K562 (cell line): Measurements from ENCODE around the gene FGF21. TPM values are rescaled to one million over a fixed set of nuclear protein-coding genes. Genes with fewer than 3 reads are reported as not detected.

Source experiments
- ETV6 ChIP-seq, 3 experiments: fragments of 150-350 bp in 1 of 3; sonication (generic) in 1 of 3; formaldehyde crosslinking in 1 of 3; IDR thresholded peaks; 2 replicates each; pipeline versions ENCODE4 v1.6.1 to v1.8.0; 2014 to 2022; ENCODE audit warnings: borderline replicate concordance in 2 of 3, low read depth in 2 of 3, antibody characterized with exemption in 1 of 3, low read length in 1 of 3, mild to moderate bottlenecking in 1 of 3, missing genetic modification reagents in 1 of 3
- HCFC1 ChIP-seq: IDR thresholded peaks from 2 replicates; pipeline ENCODE4 v1.6.1; 2012; ENCODE audit warnings: low read depth, low read length, improper control_type of control experiment
- KDM5B ChIP-seq: fragments of 200-600 bp; sonication (generic); IDR thresholded peaks from 2 replicates; pipeline ENCODE4 v1.6.1; 2012; ENCODE audit warnings: low read depth, mild to moderate bottlenecking, moderate library complexity, low read length, control low read depth, inconsistent platforms; ENCODE audit not compliant: insufficient replicate concordance
- MYNN ChIP-seq, 2 experiments: sonication (generic); formaldehyde crosslinking in 1 of 2; IDR thresholded peaks; 2 replicates each; pipeline versions ENCODE4 v1.5.0 to v1.6.1; 2016 to 2020; ENCODE audit warnings: antibody characterized with exemption in 1 of 2, missing genetic modification reagents in 1 of 2
- NFE2L1 ChIP-seq: fragments of 450-650 bp; IDR thresholded peaks from 2 replicates; pipeline ENCODE4 v1.6.1; 2016; ENCODE audit warnings: missing genetic modification characterization, low read depth, mild to moderate bottlenecking, missing compliant biosample characterization, moderate library complexity, borderline replicate concordance
- NR2C2 ChIP-seq, 2 experiments: fragments of 200-800 bp in 1 of 2; sonication (Bioruptor generic) in 1 of 2; sonication (generic) in 1 of 2; formaldehyde crosslinking in 1 of 2; IDR thresholded peaks; 2 replicates each; pipeline versions ENCODE4 v1.6.1 to v1.8.0; 2016 to 2022; ENCODE audit warnings: mild to moderate bottlenecking in 1 of 2, missing compliant biosample characterization in 1 of 2, missing genetic modification characterization in 1 of 2, missing genetic modification reagents in 1 of 2
- RBM22 ChIP-seq: fragments of 200-400 bp; formaldehyde crosslinking; IDR thresholded peaks from 2 replicates; pipeline ENCODE4 v1.6.1; 2018; ENCODE audit warnings: low read length, low read depth; ENCODE audit not compliant: poor library complexity, severe bottlenecking
- SIN3B ChIP-seq: fragments of 450-650 bp; IDR thresholded peaks from 2 replicates; pipeline ENCODE4 v1.6.1; 2017; ENCODE audit warnings: low read depth, mild to moderate bottlenecking, moderate library complexity
- SMAD1 ChIP-seq: fragments of 150-350 bp; IDR thresholded peaks from 2 replicates; pipeline ENCODE4 v1.6.1; 2014; ENCODE audit warnings: low read length, low read depth; ENCODE audit not compliant: partially characterized antibody
- TCF3 ChIP-seq: sonication (generic); formaldehyde crosslinking; IDR thresholded peaks from 2 replicates; pipeline ENCODE4 v1.4.0; 2020; ENCODE audit warnings: mild to moderate bottlenecking, missing genetic modification reagents
- TSC22D4 ChIP-seq: fragments of 450-650 bp; IDR thresholded peaks from 2 replicates; pipeline ENCODE4 v1.6.1; 2016; ENCODE audit warnings: missing genetic modification characterization, missing biosample characterization, control low read depth
- YY1 ChIP-seq, 3 experiments: IDR thresholded peaks; 2 replicates each; pipeline ENCODE4 v1.6.1; 2011; ENCODE audit warnings: low read length in 2 of 3, mild to moderate bottlenecking in 2 of 3, moderate library complexity in 2 of 3, borderline replicate concordance in 1 of 3, control low read depth in 1 of 3, low read depth in 1 of 3; ENCODE audit not compliant: insufficient read depth in 3 of 3, insufficient replicate concordance in 2 of 3, control insufficient read depth in 1 of 3, insufficient read length in 1 of 3; ENCODE audit errors: extremely low read depth in 1 of 3
- ZNF41 ChIP-seq: fragments of 250-450 bp; sonication (Bioruptor Pico); conservative IDR thresholded peaks from 2 replicates; pipeline ENCODE4 v1.4.0; 2020; ENCODE audit warnings: mild to moderate bottlenecking
- ZNF79 ChIP-seq: fragments of 250-450 bp; sonication (Bioruptor Pico); IDR thresholded peaks from 2 replicates; pipeline ENCODE4 v1.4.0; 2020; ENCODE audit warnings: low read depth, mild to moderate bottlenecking, moderate library complexity
- polyA plus RNA-seq, 8 experiments: library from polyadenylated mRNA; depleted of rRNA in 4 of 8; stranded (reverse) in 5 of 8; unstranded in 3 of 8; fragments of >200 nt; fragmentation: Nextera tagmentation in 2 of 8; fragmentation: Illumina TruSeq in 1 of 8; extraction: Ambion mirVana in 2 of 8; extraction: Trizol in 1 of 8; gene quantifications; 2 replicates each; pipeline versions ENCODE4 v1.2.1 to v1.2.3, GENCODE V29; 2011 to 2014; ENCODE audit warnings: inconsistent platforms in 1 of 8, missing spikeins in 1 of 8
- total RNA-seq, 7 experiments: library from RNA; depleted of rRNA in 6 of 7; stranded (reverse); fragments of >200 nt in 6 of 7; fragmentation: Illumina TruSeq in 2 of 7; extraction: Trizol in 2 of 7; gene quantifications; 2 replicates each; pipeline versions ENCODE4 v1.2.1 to v1.2.3, GENCODE V29; 2011 to 2021; ENCODE audit warnings: low replicate concordance in 1 of 7
- TF ChIP-seq, protein P1 (sequence below): fragments of 450-650 bp; IDR thresholded peaks from 2 replicates; pipeline ENCODE4 v1.6.1; 2016; ENCODE audit warnings: mild to moderate bottlenecking
- TF ChIP-seq, protein P2 (sequence below): fragments of 450-650 bp; IDR thresholded peaks from one replicate; pipeline ENCODE4 v1.6.1; 2018; ENCODE audit warnings: mild to moderate bottlenecking, moderate library complexity; ENCODE audit not compliant: partially characterized antibody

The FGF21 gene
- total and polyA plus RNA-seq, 9 of the 15 experiments (the other 6 are each of a cell fraction or from before 2014, with no cell fraction given) = 0.04 to 0.77 (median 0.09) TPM; not detected in 6

DNA sequence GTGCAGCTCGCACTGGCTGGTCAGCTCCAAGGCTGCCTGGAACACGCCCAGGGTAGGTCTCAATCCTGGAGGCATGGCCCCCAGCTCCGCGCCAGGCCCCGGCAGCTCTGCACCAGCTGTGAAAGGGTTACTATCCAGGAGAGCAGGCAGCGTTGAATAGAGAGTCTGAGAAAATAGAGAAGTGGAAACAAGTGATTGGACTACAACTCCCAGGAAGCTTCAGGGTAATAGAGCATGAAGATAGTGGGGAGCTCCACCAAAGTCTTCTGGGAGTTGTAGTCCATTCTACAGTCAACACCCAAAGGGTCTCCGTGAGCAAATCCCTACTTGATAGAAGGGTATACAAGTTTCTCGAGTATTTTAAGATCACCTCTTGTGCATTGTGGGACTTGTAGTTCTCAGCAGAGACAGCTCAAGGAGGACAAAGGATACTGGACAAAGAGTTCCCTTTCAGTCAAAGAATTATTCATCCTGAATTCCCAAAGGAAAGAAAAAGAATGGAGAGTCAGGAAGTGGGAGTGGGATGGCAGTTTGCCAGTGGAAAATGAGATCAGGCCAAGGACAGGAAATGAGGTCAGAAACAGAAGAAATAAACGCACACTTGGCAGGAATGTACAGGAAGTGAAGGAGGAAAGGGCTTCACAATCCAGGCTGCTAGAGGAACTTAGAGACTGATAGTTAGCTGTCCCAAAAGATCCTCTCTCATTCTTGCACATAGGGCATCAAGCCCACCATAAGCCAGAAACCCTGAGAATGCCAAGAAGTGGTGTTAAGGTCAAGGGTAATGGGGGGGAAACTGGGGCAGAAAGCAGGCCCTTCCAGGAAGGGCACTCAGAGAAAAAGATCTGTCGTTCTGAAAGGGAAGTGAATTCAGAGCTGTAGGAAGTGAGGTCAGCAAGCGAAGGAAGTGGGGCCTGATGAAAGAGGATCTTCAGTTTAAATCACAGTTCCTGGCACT lies 30.2 kb upstream of the FGF21 start (continued):
- TF ChIP-seq, protein P1, sequence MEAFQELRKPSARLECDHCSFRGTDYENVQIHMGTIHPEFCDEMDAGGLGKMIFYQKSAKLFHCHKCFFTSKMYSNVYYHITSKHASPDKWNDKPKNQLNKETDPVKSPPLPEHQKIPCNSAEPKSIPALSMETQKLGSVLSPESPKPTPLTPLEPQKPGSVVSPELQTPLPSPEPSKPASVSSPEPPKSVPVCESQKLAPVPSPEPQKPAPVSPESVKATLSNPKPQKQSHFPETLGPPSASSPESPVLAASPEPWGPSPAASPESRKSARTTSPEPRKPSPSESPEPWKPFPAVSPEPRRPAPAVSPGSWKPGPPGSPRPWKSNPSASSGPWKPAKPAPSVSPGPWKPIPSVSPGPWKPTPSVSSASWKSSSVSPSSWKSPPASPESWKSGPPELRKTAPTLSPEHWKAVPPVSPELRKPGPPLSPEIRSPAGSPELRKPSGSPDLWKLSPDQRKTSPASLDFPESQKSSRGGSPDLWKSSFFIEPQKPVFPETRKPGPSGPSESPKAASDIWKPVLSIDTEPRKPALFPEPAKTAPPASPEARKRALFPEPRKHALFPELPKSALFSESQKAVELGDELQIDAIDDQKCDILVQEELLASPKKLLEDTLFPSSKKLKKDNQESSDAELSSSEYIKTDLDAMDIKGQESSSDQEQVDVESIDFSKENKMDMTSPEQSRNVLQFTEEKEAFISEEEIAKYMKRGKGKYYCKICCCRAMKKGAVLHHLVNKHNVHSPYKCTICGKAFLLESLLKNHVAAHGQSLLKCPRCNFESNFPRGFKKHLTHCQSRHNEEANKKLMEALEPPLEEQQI = no peak
- TF ChIP-seq TCF3 (CRISPR knock-in tag) (no peak), KDM5B (no peak), NR2C2 (CRISPR knock-in tag; IDR thresholded peaks at IDR 0.05) (no peak), NR2C2 (tag; IDR thresholded peaks at IDR 0.05) (peak; percentile 82), NFE2L1 (no peak), SMAD1 (no peak), MYNN (IDR thresholded peaks at IDR 0.05) (no peak), MYNN (CRISPR knock-in tag; IDR thresholded peaks at IDR 0.05) (no peak), HCFC1 (peak; percentile 99), ZNF79 (CRISPR knock-in tag) (no peak), YY1 (IDR thresholded peaks at IDR 0.05; ENCODE audit: borderline replicate concordance in 1 of 3, control insufficient read depth in 1 of 3, extremely low read depth in 1 of 3, insufficient read depth in 3 of 3, insufficient read length in 1 of 3, insufficient replicate concordance in 2 of 3, low read depth in 1 of 3, low read length in 2 of 3) (no peak), ETV6 (IDR thresholded peaks at IDR 0.05; ENCODE audit: borderline replicate concordance in 1 of 2, low read depth in 2 of 2, low read length in 1 of 2) (peak; percentile 74 to 88; a peak in 3 of 4 replicates), ETV6 (CRISPR knock-in tag; IDR thresholded peaks at IDR 0.05; ENCODE audit: borderline replicate concordance) (no peak), SIN3B (no peak; the same call in 1 of the 2 replicates), RBM22 (no peak), TSC22D4 (tag) (no peak), ZNF41 (no peak)
- TF ChIP-seq, protein P2, sequence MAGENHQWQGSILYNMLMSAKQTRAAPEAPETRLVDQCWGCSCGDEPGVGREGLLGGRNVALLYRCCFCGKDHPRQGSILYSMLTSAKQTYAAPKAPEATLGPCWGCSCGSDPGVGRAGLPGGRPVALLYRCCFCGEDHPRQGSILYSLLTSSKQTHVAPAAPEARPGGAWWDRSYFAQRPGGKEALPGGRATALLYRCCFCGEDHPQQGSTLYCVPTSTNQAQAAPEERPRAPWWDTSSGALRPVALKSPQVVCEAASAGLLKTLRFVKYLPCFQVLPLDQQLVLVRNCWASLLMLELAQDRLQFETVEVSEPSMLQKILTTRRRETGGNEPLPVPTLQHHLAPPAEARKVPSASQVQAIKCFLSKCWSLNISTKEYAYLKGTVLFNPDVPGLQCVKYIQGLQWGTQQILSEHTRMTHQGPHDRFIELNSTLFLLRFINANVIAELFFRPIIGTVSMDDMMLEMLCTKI = no peak
